Measurements from ENCODE around the gene OR10AD1. TPM values are rescaled to one million over a fixed set of nuclear protein-coding genes. Genes with fewer than 3 reads are reported as not detected.

The OR10AD1 gene
- total RNA-seq, 3 donors from 2014 or later = not detected

DNA sequence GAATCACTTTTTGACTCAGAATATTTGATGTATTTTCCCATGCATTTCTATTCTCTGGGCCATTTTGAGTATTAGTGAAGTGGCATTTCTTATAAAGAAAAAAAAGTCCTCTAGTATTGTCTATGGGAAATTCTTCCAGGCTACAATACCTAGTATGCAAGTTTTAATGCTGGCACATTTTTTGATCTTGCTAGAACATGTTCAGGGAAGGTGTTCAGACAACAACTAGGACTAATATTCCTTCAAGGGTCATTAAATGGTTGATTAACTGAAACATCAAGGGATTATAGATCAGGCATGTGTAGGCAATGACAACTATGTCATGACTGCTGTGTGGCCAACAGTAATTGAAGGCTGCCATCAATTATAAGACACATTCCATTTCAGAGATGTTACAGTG, 12.0 kb downstream of the OR10AD1 start:
- Histone ChIP-seq H3K9me3 (no peaks in the 10 kb centered on the region), H3K27me3 (no peaks in the 10 kb centered on the region), H3K27ac (no peak overlapping the region), H3K36me3 (no peaks in the 10 kb centered on the region), H3K4me3 (no peak overlapping the region), H3K4me1 (no peaks in the 10 kb centered on the region)
- intact Hi-C loops (cut with DNase I; ENCODE audit: low total_unique reads) = no loop called here
- DNase-seq (ENCODE audit: low spot score in 2 of 2) = no peak
- no peak for TF ChIP-seq POLR2AphosphoS5 (IDR thresholded peaks at IDR 0.05)
- no peak for TF ChIP-seq CTCF (IDR thresholded peaks at IDR 0.05)
- TF ChIP-seq POLR2A (IDR thresholded peaks at IDR 0.05) = no peak

GRCh38 chr12:48189331-48190125, 13.6 kb downstream of the OR10AD1 start:
- Histone ChIP-seq H3K36me3 (no peaks in the 10 kb centered on the region), H3K27me3 (peaks cover 0 to 2% of the 10 kb centered on the region in 2 donors), H3K4me3 (no peak overlapping the region), H3K27ac (no peak overlapping the region), H3K4me1 (no peaks in the 10 kb centered on the region), H3K9me3 (no peaks in the 10 kb centered on the region)
- DNase-seq (ENCODE audit: low spot score in 2 of 2) = peak in 1 of 2 donors; percentile 65
- intact Hi-C loops (cut with DNase I; ENCODE audit: low total_unique reads) = no loop called here
- TF ChIP-seq POLR2A (IDR thresholded peaks at IDR 0.05) = no peak
- TF ChIP-seq POLR2AphosphoS5 (IDR thresholded peaks at IDR 0.05) = no peak
- TF ChIP-seq CTCF (IDR thresholded peaks at IDR 0.05) = peak; percentile 79 to 85 (median 79)

- no peak overlapping the region for H3K27ac ChIP-seq
- no peak overlapping the region for H3K4me3 ChIP-seq
Observed at GRCh38 chr12:48187916-48188695, 15.0 kb downstream of the OR10AD1 start.

GRCh38 chr12:48185181-48185919, 17.7 kb downstream of the OR10AD1 start:
- H3K27ac ChIP-seq = no peak overlapping the region
- peaks cover 0 to 6% of the 10 kb centered on the region in 2 donors for H3K4me1 ChIP-seq
- intact Hi-C loops (cut with DNase I; ENCODE audit: low total_unique reads) = no loop called here
- no peak overlapping the region for H3K4me3 ChIP-seq
- H3K36me3 ChIP-seq = no peaks in the 10 kb centered on the region
- no peak for TF ChIP-seq POLR2A (IDR thresholded peaks at IDR 0.05)
- TF ChIP-seq POLR2AphosphoS5 (IDR thresholded peaks at IDR 0.05) = no peak
- TF ChIP-seq CTCF (IDR thresholded peaks at IDR 0.05) = no peak
- DNase-seq (ENCODE audit: low spot score in 2 of 2) = no peak
- peaks cover 2 to 27% of the 10 kb centered on the region in 2 donors for H3K27me3 ChIP-seq
- H3K9me3 ChIP-seq = no peaks in the 10 kb centered on the region

More at GRCh38 chr12:48187916-48188695, 15.0 kb downstream of the OR10AD1 start:
- TF ChIP-seq POLR2A (IDR thresholded peaks at IDR 0.05) = no peak
- no peak for TF ChIP-seq POLR2AphosphoS5 (IDR thresholded peaks at IDR 0.05)
- no peak for TF ChIP-seq CTCF (IDR thresholded peaks at IDR 0.05)
- Histone ChIP-seq H3K36me3 (no peaks in the 10 kb centered on the region), H3K4me1 (peaks cover 0 to 6% of the 10 kb centered on the region in 2 donors), H3K27me3 (peaks cover 2 to 13% of the 10 kb centered on the region in 2 donors), H3K9me3 (no peaks in the 10 kb centered on the region)
- no peak for DNase-seq (ENCODE audit: low spot score in 2 of 2)
- intact Hi-C loops (cut with DNase I; ENCODE audit: low total_unique reads) = no loop called here

Data from breast epithelium (tissue), 4 donors.